ENCODE results near the gene EEFSEC. TPM values are rescaled to one million over a fixed set of nuclear protein-coding genes. Genes with fewer than 3 reads are reported as not detected.

EEFSEC gene
- total RNA-seq, 2 donors from 2014 or later, result 3.4 to 20.3 TPM

GRCh38 chr3:128357538-128357937, 204.3 kb downstream of the EEFSEC start:
- DNase-seq (ENCODE audit: low spot score in 2 of 2) (no peak), ATAC-seq (peak in 1 of 2 donors; percentile 18)
- Mint-ChIP-seq H3K9me3 (no peaks in the 10 kb centered on the region), H3K36me3 (no peaks in the 10 kb centered on the region), H3K27ac (peak overlapping the region in 1 of 2 donors; percentile 55)

- ATAC-seq, result no peak
- DNase-seq (ENCODE audit: low spot score in 2 of 2), result no peak
- H3K27ac Mint-ChIP-seq, result peak overlapping the region in 1 of 2 donors; percentile 57
- H3K36me3 Mint-ChIP-seq, result no peaks in the 10 kb centered on the region
- H3K9me3 Mint-ChIP-seq, result no peaks in the 10 kb centered on the region
Observed at GRCh38 chr3:128358156-128358895, 205.0 kb downstream of the EEFSEC start.

- DNase-seq (ENCODE audit: low spot score in 2 of 2) (no peak), ATAC-seq (no peak)
- peak overlapping the region in 1 of 2 donors; percentile 51 for H3K27ac Mint-ChIP-seq
- H3K36me3 Mint-ChIP-seq, result no peaks in the 10 kb centered on the region
- H3K9me3 Mint-ChIP-seq, result no peaks in the 10 kb centered on the region
Observed at GRCh38 chr3:128359060-128359664, 205.9 kb downstream of the EEFSEC start.

- Mint-ChIP-seq H3K27ac (no peak overlapping the region), H3K36me3 (no peaks in the 10 kb centered on the region), H3K9me3 (no peaks in the 10 kb centered on the region)
- ATAC-seq (no peak), DNase-seq (ENCODE audit: low spot score in 2 of 2) (no peak)
Observed at GRCh38 chr3:128359846-128360642, 206.8 kb downstream of the EEFSEC start.

GRCh38 chr3:128360705-128361271, 207.5 kb downstream of the EEFSEC start:
- no peak for DNase-seq (ENCODE audit: low spot score in 2 of 2)
- no peak overlapping the region for H3K27ac Mint-ChIP-seq

GRCh38 chr3:128362026-128362965, 209.0 kb downstream of the EEFSEC start:
- no peaks in the 10 kb centered on the region for H3K36me3 Mint-ChIP-seq
- no peaks in the 10 kb centered on the region for H3K9me3 Mint-ChIP-seq
- DNase-seq (ENCODE audit: low spot score in 2 of 2) (no peak), ATAC-seq (no peak)
- H3K27ac Mint-ChIP-seq, result no peak overlapping the region

More at GRCh38 chr3:128360705-128361271, 207.5 kb downstream of the EEFSEC start:
- Mint-ChIP-seq H3K9me3 (no peaks in the 10 kb centered on the region), H3K36me3 (no peaks in the 10 kb centered on the region)
- ATAC-seq, result no peak

- Mint-ChIP-seq H3K27ac (peak overlapping the region in 1 of 2 donors; percentile 72), H3K36me3 (no peaks in the 10 kb centered on the region), H3K9me3 (no peaks in the 10 kb centered on the region)
- DNase-seq (ENCODE audit: low spot score in 2 of 2) (no peak), ATAC-seq (no peak)
Observed at GRCh38 chr3:128364291-128364690, 211.0 kb downstream of the EEFSEC start.

- H3K36me3 Mint-ChIP-seq, result no peaks in the 10 kb centered on the region
- no peaks in the 10 kb centered on the region for H3K9me3 Mint-ChIP-seq
- ATAC-seq (no peak), DNase-seq (ENCODE audit: low spot score in 2 of 2) (no peak)
- H3K27ac Mint-ChIP-seq, result peak overlapping the region in 1 of 2 donors; percentile 72
Observed at GRCh38 chr3:128364808-128365360, 211.6 kb downstream of the EEFSEC start.

- Mint-ChIP-seq H3K9me3 (no peaks in the 10 kb centered on the region), H3K36me3 (no peaks in the 10 kb centered on the region), H3K27ac (peak overlapping the region in 1 of 2 donors; percentile 72)
- DNase-seq (ENCODE audit: low spot score in 2 of 2), result no peak
- no peak for ATAC-seq
Observed at GRCh38 chr3:128366136-128366535, 212.9 kb downstream of the EEFSEC start.

GRCh38 chr3:128366652-128367051, 213.4 kb downstream of the EEFSEC start:
- no peaks in the 10 kb centered on the region for H3K36me3 Mint-ChIP-seq
- DNase-seq (ENCODE audit: low spot score in 2 of 2), result no peak
- no peaks in the 10 kb centered on the region for H3K9me3 Mint-ChIP-seq
- ATAC-seq, result peak; percentile 34 to 36
- H3K27ac Mint-ChIP-seq, result no peak overlapping the region

- no peak for ATAC-seq
- H3K9me3 Mint-ChIP-seq, result no peaks in the 10 kb centered on the region
- no peaks in the 10 kb centered on the region for H3K36me3 Mint-ChIP-seq
- DNase-seq (ENCODE audit: low spot score in 2 of 2), result no peak
- no peak overlapping the region for H3K27ac Mint-ChIP-seq
Observed at GRCh38 chr3:128367221-128367620, 213.9 kb downstream of the EEFSEC start.

- Mint-ChIP-seq H3K27ac (no peak overlapping the region), H3K36me3 (no peaks in the 10 kb centered on the region), H3K9me3 (no peaks in the 10 kb centered on the region)
- ATAC-seq (no peak), DNase-seq (ENCODE audit: low spot score in 2 of 2) (no peak)
Observed at GRCh38 chr3:128367761-128368160, 214.5 kb downstream of the EEFSEC start.

- ATAC-seq (no peak), DNase-seq (ENCODE audit: low spot score in 2 of 2) (no peak)
- Mint-ChIP-seq H3K36me3 (no peaks in the 10 kb centered on the region), H3K9me3 (no peaks in the 10 kb centered on the region), H3K27ac (peak overlapping the region in 1 of 2 donors; percentile 55)
Observed at GRCh38 chr3:128368626-128369025, 215.3 kb downstream of the EEFSEC start.

GRCh38 chr3:128369121-128369703, 215.9 kb downstream of the EEFSEC start:
- DNase-seq (ENCODE audit: low spot score in 2 of 2), result no peak
- peak overlapping the region in 1 of 2 donors; percentile 55 for H3K27ac Mint-ChIP-seq
- no peak for ATAC-seq
- no peaks in the 10 kb centered on the region for H3K9me3 Mint-ChIP-seq
- H3K36me3 Mint-ChIP-seq, result no peaks in the 10 kb centered on the region

GRCh38 chr3:128369881-128370642, 216.8 kb downstream of the EEFSEC start:
- DNase-seq (ENCODE audit: low spot score in 2 of 2) (no peak), ATAC-seq (no peak)
- H3K27ac Mint-ChIP-seq, result peak overlapping the region in 1 of 2 donors; percentile 60
- no peaks in the 10 kb centered on the region for H3K9me3 Mint-ChIP-seq
- no peaks in the 10 kb centered on the region for H3K36me3 Mint-ChIP-seq

Measured in activated naive CD4-positive, alpha-beta T cell treated with anti-CD3 and anti-CD28 coated beads, Interleukin-2, amount 50 U/mL, for 72 hours (primary cell).